Mesendoderm (in vitro differentiated cells): ENCODE measurements around the gene CFH.

ENCODE experiments used
- DNase-seq: peaks from one replicate; pipeline ENCODE4 v3.0.0; 2013
- H2AK5ac ChIP-seq: 2 replicates; pipeline ENCODE4 v1.6.1; 2013; ENCODE audit warnings: low read length, inconsistent platforms
- H2BK120ac ChIP-seq: 2 replicates; pipeline ENCODE4 v1.6.1; 2013; ENCODE audit warnings: low read depth, mild to moderate bottlenecking, low read length, moderate library complexity, mixed read lengths
- H2BK15ac ChIP-seq: replicated peaks from 2 replicates; pipeline ENCODE4 v1.6.1; 2013; ENCODE audit warnings: low read depth, mild to moderate bottlenecking, moderate library complexity
- H2BK5ac ChIP-seq: 2 replicates; pipeline ENCODE4 v1.6.1; 2013; ENCODE audit warnings: low read length, inconsistent platforms
- H3K18ac ChIP-seq: 2 replicates; pipeline ENCODE4 v1.6.1; 2013; ENCODE audit warnings: mild to moderate bottlenecking, low read length, mixed read lengths
- H3K23ac ChIP-seq: one replicate; pipeline ENCODE4 v1.6.1; 2013; ENCODE audit warnings: low read length
- H3K27ac ChIP-seq: 2 replicates; pipeline ENCODE4 v1.5.1; 2013; ENCODE audit warnings: low read depth, mild to moderate bottlenecking, inconsistent platforms, low read length, moderate library complexity
- H3K27me3 ChIP-seq: 2 replicates; pipeline ENCODE4 v1.6.1; 2013; ENCODE audit warnings: low read length, control low read depth, mild to moderate bottlenecking, inconsistent platforms; ENCODE audit not compliant: insufficient read depth, poor library complexity
- H3K36me3 ChIP-seq: 2 replicates; pipeline ENCODE4 v1.6.1; 2013; ENCODE audit warnings: low read length, inconsistent platforms; ENCODE audit not compliant: control insufficient read depth, insufficient read depth
- H3K4ac ChIP-seq: one replicate; pipeline ENCODE4 v1.6.1; 2013; ENCODE audit warnings: low read depth, mild to moderate bottlenecking, low read length, moderate library complexity
- H3K4me1 ChIP-seq: 2 replicates; pipeline ENCODE4 v1.6.1; 2013; ENCODE audit warnings: low read depth, low read length, inconsistent platforms; ENCODE audit not compliant: control insufficient read depth
- H3K4me2 ChIP-seq: 2 replicates; pipeline ENCODE4 v1.6.1; 2013; ENCODE audit warnings: low read length
- H3K4me3 ChIP-seq: 2 replicates; pipeline ENCODE4 v1.5.1; 2013; ENCODE audit warnings: mild to moderate bottlenecking, low read length
- H3K56ac ChIP-seq: one replicate; pipeline ENCODE4 v1.6.1; 2013; ENCODE audit warnings: low read length
- H3K79me1 ChIP-seq: 2 replicates; pipeline ENCODE4 v1.6.1; 2013; ENCODE audit warnings: low read length, inconsistent platforms
- H3K79me2 ChIP-seq: 2 replicates; pipeline ENCODE4 v1.6.1; 2013; ENCODE audit warnings: mild to moderate bottlenecking, low read length; ENCODE audit not compliant: control insufficient read depth, insufficient read depth
- H3K9ac ChIP-seq: 2 replicates; pipeline ENCODE4 v1.6.1; 2013; ENCODE audit warnings: low read length, inconsistent platforms
- H4K5ac ChIP-seq: one replicate; pipeline ENCODE4 v1.6.1; 2013; ENCODE audit warnings: low read length
- H4K8ac ChIP-seq: one replicate; pipeline ENCODE4 v1.6.1; 2013; ENCODE audit warnings: low read depth, mild to moderate bottlenecking, control low read depth, low read length, moderate library complexity
- WGBS: extraction: QIAGEN DNeasy Blood & Tissue Kit; methylation state at CpG from one replicate; pipeline ENCODE4 v1.1.7; 2013; ENCODE audit warnings: low lambda C conversion rate, missing lambda C conversion rate; ENCODE audit not compliant: insufficient coverage; ENCODE audit errors: extremely low coverage; 5-methylcytosine and 5-hydroxymethylcytosine counted together

Gene CFH

GRCh38 chr1:196655071-196655470 lies 3.2 kb downstream of the CFH start:
- no peak overlapping the region for H3K9ac ChIP-seq
- no peak overlapping the region for H3K23ac ChIP-seq
- no peak overlapping the region for H4K5ac ChIP-seq
- no peak overlapping the region for H3K56ac ChIP-seq
- no peak overlapping the region for H3K4ac ChIP-seq
- no peak overlapping the region for H2BK5ac ChIP-seq
- no peaks in the 10 kb centered on the region for H3K79me2 ChIP-seq
- no peaks in the 10 kb centered on the region for H3K27me3 ChIP-seq
- no peak for DNase-seq
- H2BK15ac ChIP-seq, result no peak overlapping the region
- no peaks in the 10 kb centered on the region for H3K36me3 ChIP-seq
- no peak overlapping the region for H3K4me2 ChIP-seq
- no peak overlapping the region for H2AK5ac ChIP-seq
- H3K27ac ChIP-seq, result no peak overlapping the region
- H4K8ac ChIP-seq, result no peak overlapping the region
- no CpG with 5 or more reads among the region's 3 CpGs for WGBS
- H3K18ac ChIP-seq, result no peak overlapping the region
- H3K79me1 ChIP-seq, result no peaks in the 10 kb centered on the region
- H2BK120ac ChIP-seq, result no peak overlapping the region
- H3K4me3 ChIP-seq, result no peak overlapping the region
- H3K4me1 ChIP-seq, result no peaks in the 10 kb centered on the region

GRCh38 chr1:196655494-196655893 lies 3.7 kb downstream of the CFH start:
- Histone ChIP-seq H2AK5ac (no peak overlapping the region), H2BK120ac (no peak overlapping the region), H4K8ac (no peak overlapping the region), H4K5ac (no peak overlapping the region), H3K9ac (no peak overlapping the region), H2BK5ac (no peak overlapping the region), H3K79me2 (no peaks in the 10 kb centered on the region), H3K18ac (no peak overlapping the region), H2BK15ac (no peak overlapping the region), H3K36me3 (no peaks in the 10 kb centered on the region), H3K79me1 (no peaks in the 10 kb centered on the region), H3K4me2 (no peak overlapping the region), H3K4ac (no peak overlapping the region), H3K23ac (no peak overlapping the region), H3K56ac (no peak overlapping the region), H3K4me3 (no peak overlapping the region), H3K4me1 (no peaks in the 10 kb centered on the region), H3K27ac (no peak overlapping the region), H3K27me3 (no peaks in the 10 kb centered on the region)
- no CpG with 5 or more reads among the region's 3 CpGs for WGBS
- no peak for DNase-seq

GRCh38 chr1:196659471-196659870 lies 7.6 kb downstream of the CFH start:
- H3K18ac ChIP-seq, result no peak overlapping the region
- H4K8ac ChIP-seq, result no peak overlapping the region

GRCh38 chr1:196660272-196660671 lies 8.4 kb downstream of the CFH start:
- no peak overlapping the region for H4K8ac ChIP-seq
- no peak overlapping the region for H2BK15ac ChIP-seq
- no peak overlapping the region for H3K4ac ChIP-seq
- no peak overlapping the region for H3K18ac ChIP-seq
- H3K79me2 ChIP-seq, result no peaks in the 10 kb centered on the region
- H2BK120ac ChIP-seq, result no peak overlapping the region
- no peak overlapping the region for H2BK5ac ChIP-seq
- H3K27me3 ChIP-seq, result no peaks in the 10 kb centered on the region
- H2AK5ac ChIP-seq, result no peak overlapping the region
- H3K23ac ChIP-seq, result no peak overlapping the region
- no CpG with 5 or more reads among the region's 3 CpGs for WGBS
- H3K79me1 ChIP-seq, result no peaks in the 10 kb centered on the region
- no peak overlapping the region for H3K4me3 ChIP-seq
- no peaks in the 10 kb centered on the region for H3K4me1 ChIP-seq
- no peak overlapping the region for H3K56ac ChIP-seq
- no peak overlapping the region for H4K5ac ChIP-seq
- no peak overlapping the region for H3K4me2 ChIP-seq
- H3K27ac ChIP-seq, result no peak overlapping the region
- H3K36me3 ChIP-seq, result no peaks in the 10 kb centered on the region
- H3K9ac ChIP-seq, result no peak overlapping the region
- no peak for DNase-seq

More at GRCh38 chr1:196659471-196659870, 7.6 kb downstream of the CFH start:
- no peak overlapping the region for H3K27ac ChIP-seq
- no peaks in the 10 kb centered on the region for H3K79me2 ChIP-seq
- no peak overlapping the region for H3K56ac ChIP-seq
- H3K9ac ChIP-seq, result no peak overlapping the region
- H3K23ac ChIP-seq, result no peak overlapping the region
- H3K36me3 ChIP-seq, result no peaks in the 10 kb centered on the region
- H3K4me2 ChIP-seq, result no peak overlapping the region
- peak; percentile 32 for DNase-seq
- WGBS, result no CpG with 5 or more reads among the region's 1 CpG
- no peaks in the 10 kb centered on the region for H3K79me1 ChIP-seq
- H3K4me3 ChIP-seq, result no peak overlapping the region
- no peak overlapping the region for H2AK5ac ChIP-seq
- H3K27me3 ChIP-seq, result no peaks in the 10 kb centered on the region
- no peak overlapping the region for H4K5ac ChIP-seq
- H2BK5ac ChIP-seq, result no peak overlapping the region
- H2BK15ac ChIP-seq, result no peak overlapping the region
- no peaks in the 10 kb centered on the region for H3K4me1 ChIP-seq
- no peak overlapping the region for H2BK120ac ChIP-seq
- H3K4ac ChIP-seq, result no peak overlapping the region

- WGBS, result no CpG with 5 or more reads among the region's 5 CpGs
- peak; percentile 25 for DNase-seq
Measured at GRCh38 chr1:196660852-196661251, 9.0 kb downstream of the CFH start.

GRCh38 chr1:196661345-196661744 lies 9.5 kb downstream of the CFH start:
- Histone ChIP-seq H4K8ac (no peak overlapping the region), H3K23ac (no peak overlapping the region), H2BK120ac (no peak overlapping the region), H3K4ac (no peak overlapping the region), H3K18ac (no peak overlapping the region), H3K4me3 (no peak overlapping the region), H3K56ac (no peak overlapping the region), H3K4me1 (no peaks in the 10 kb centered on the region), H4K5ac (no peak overlapping the region), H3K79me1 (no peaks in the 10 kb centered on the region), H3K27me3 (no peaks in the 10 kb centered on the region), H2BK15ac (no peak overlapping the region), H2AK5ac (no peak overlapping the region), H3K36me3 (no peaks in the 10 kb centered on the region), H3K9ac (no peak overlapping the region), H3K79me2 (no peaks in the 10 kb centered on the region), H3K27ac (no peak overlapping the region), H3K4me2 (no peak overlapping the region), H2BK5ac (no peak overlapping the region)
- peak; percentile 4 for DNase-seq
- no CpG with 5 or more reads among the region's 1 CpG for WGBS

More at GRCh38 chr1:196660852-196661251, 9.0 kb downstream of the CFH start:
- no peak overlapping the region for H3K4ac ChIP-seq
- no peak overlapping the region for H2BK120ac ChIP-seq
- H3K79me2 ChIP-seq, result no peaks in the 10 kb centered on the region
- H4K5ac ChIP-seq, result no peak overlapping the region
- H3K56ac ChIP-seq, result no peak overlapping the region
- H3K18ac ChIP-seq, result no peak overlapping the region
- H2BK5ac ChIP-seq, result no peak overlapping the region
- no peaks in the 10 kb centered on the region for H3K27me3 ChIP-seq
- no peaks in the 10 kb centered on the region for H3K4me1 ChIP-seq
- no peak overlapping the region for H3K4me3 ChIP-seq
- H2BK15ac ChIP-seq, result no peak overlapping the region
- H3K4me2 ChIP-seq, result no peak overlapping the region
- H2AK5ac ChIP-seq, result no peak overlapping the region
- no peak overlapping the region for H4K8ac ChIP-seq
- H3K27ac ChIP-seq, result no peak overlapping the region
- H3K23ac ChIP-seq, result no peak overlapping the region
- H3K36me3 ChIP-seq, result no peaks in the 10 kb centered on the region
- no peak overlapping the region for H3K9ac ChIP-seq
- H3K79me1 ChIP-seq, result no peaks in the 10 kb centered on the region
